DND-41 (cell line): Measurements from ENCODE around the gene ARHGAP21.

Experiments
- ATAC-seq: fragments of 200-7000 bp; cut with Tn5 transposase; 3 replicates; pipeline ENCODE4 v1.9.1; 2021; ENCODE audit warnings: low read depth; ENCODE audit not compliant: insufficient read depth
- DNase-seq: peaks from one replicate; pipeline ENCODE4 v3.0.0-alpha.2; 2020
- H2AFZ ChIP-seq: 2 replicates; pipeline ENCODE4 v1.6.0; 2012; ENCODE audit warnings: low read depth, low read length
- H3K27ac ChIP-seq: 2 replicates; pipeline ENCODE4 v1.5.1; 2012; ENCODE audit warnings: low read length, inconsistent platforms
- H3K27me3 ChIP-seq: fragments of 200-600 bp; sonication (generic); 2 replicates; pipeline ENCODE4 v1.6.0; 2012; ENCODE audit warnings: low read length, mild to moderate bottlenecking, inconsistent platforms; ENCODE audit not compliant: insufficient read depth, poor library complexity
- H3K36me3 ChIP-seq: 2 replicates; pipeline ENCODE4 v1.5.1; 2012; ENCODE audit warnings: low read length, inconsistent platforms; ENCODE audit not compliant: insufficient read depth
- H3K4me1 ChIP-seq: 2 replicates; pipeline ENCODE4 v1.5.1; 2012; ENCODE audit warnings: mild to moderate bottlenecking, low read length; ENCODE audit not compliant: insufficient read depth
- H3K4me2 ChIP-seq: 2 replicates; pipeline ENCODE4 v1.6.0; 2012; ENCODE audit warnings: mild to moderate bottlenecking, moderate library complexity, low read length, inconsistent platforms; ENCODE audit not compliant: insufficient read depth
- H3K4me3 ChIP-seq, 2 experiments: fragments of 200-600 bp in 1 of 2; shearing (Covaris generic) in 1 of 2; 2 replicates each; pipeline ENCODE4 v1.5.1; 2012 to 2016; ENCODE audit warnings: inconsistent platforms in 2 of 2, low read length in 2 of 2, mild to moderate bottlenecking in 2 of 2, low read depth in 1 of 2, moderate library complexity in 1 of 2
- H3K79me2 ChIP-seq: 2 replicates; pipeline ENCODE4 v1.6.0; 2012; ENCODE audit warnings: low read length, inconsistent platforms; ENCODE audit not compliant: insufficient read depth
- H3K9ac ChIP-seq: 2 replicates; pipeline ENCODE4 v1.6.0; 2012; ENCODE audit warnings: low read depth, mild to moderate bottlenecking, inconsistent platforms, low read length, moderate library complexity
- H3K9me3 ChIP-seq: 2 replicates; pipeline ENCODE4 v1.5.1; 2012; ENCODE audit warnings: low read length, moderate library complexity, mild to moderate bottlenecking, inconsistent platforms; ENCODE audit not compliant: insufficient read depth, severe bottlenecking
- H4K20me1 ChIP-seq: 2 replicates; pipeline ENCODE4 v1.6.0; 2012; ENCODE audit warnings: low read length; ENCODE audit not compliant: insufficient read depth
- CTCF ChIP-seq: IDR thresholded peaks from 2 replicates; pipeline ENCODE4 v1.5.1; 2012; ENCODE audit warnings: borderline replicate concordance, low read length, moderate library complexity, mild to moderate bottlenecking; ENCODE audit not compliant: poor library complexity, severe bottlenecking; ENCODE audit errors: extremely low read depth
- EZH2 ChIP-seq: IDR thresholded peaks from 3 replicates; pipeline ENCODE4 v1.6.1; 2012; ENCODE audit warnings: borderline replicate concordance, low read depth, mild to moderate bottlenecking, moderate library complexity, low read length, inconsistent platforms; ENCODE audit not compliant: severe bottlenecking

Gene ARHGAP21

GRCh38 chr10:24569828-24570657, 153.6 kb downstream of the ARHGAP21 start:
- H3K9me3 ChIP-seq = no peaks in the 10 kb centered on the region
- H3K36me3 ChIP-seq = no peaks in the 10 kb centered on the region
- no peaks in the 10 kb centered on the region for H3K79me2 ChIP-seq
- no peak overlapping the region for H2AFZ ChIP-seq
- H3K4me3 ChIP-seq = no peak overlapping the region
- no peaks in the 10 kb centered on the region for H4K20me1 ChIP-seq
- peaks cover 8% of the 10 kb centered on the region for H3K4me1 ChIP-seq
- ATAC-seq = no peak
- no peak overlapping the region for H3K9ac ChIP-seq
- H3K27me3 ChIP-seq = no peaks in the 10 kb centered on the region
- DNase-seq = no peak
- H3K27ac ChIP-seq = no peak overlapping the region
- TF ChIP-seq EZH2 (no peak), CTCF (no peak)
- no peak overlapping the region for H3K4me2 ChIP-seq

- no peak overlapping the region for H3K9ac ChIP-seq
- H3K36me3 ChIP-seq = no peaks in the 10 kb centered on the region
- no peaks in the 10 kb centered on the region for H4K20me1 ChIP-seq
- DNase-seq (no peak), ATAC-seq (no peak)
- H3K4me1 ChIP-seq = peaks cover 1% of the 10 kb centered on the region
- no peaks in the 10 kb centered on the region for H3K27me3 ChIP-seq
- H3K79me2 ChIP-seq = no peaks in the 10 kb centered on the region
- no peak overlapping the region for H3K4me3 ChIP-seq
- H3K27ac ChIP-seq = no peak overlapping the region
- H2AFZ ChIP-seq = no peak overlapping the region
- no peaks in the 10 kb centered on the region for H3K9me3 ChIP-seq
- no peak overlapping the region for H3K4me2 ChIP-seq
- TF ChIP-seq CTCF = no peak
Observed at GRCh38 chr10:24569330-24569796, 154.3 kb downstream of the ARHGAP21 start.

DNA sequence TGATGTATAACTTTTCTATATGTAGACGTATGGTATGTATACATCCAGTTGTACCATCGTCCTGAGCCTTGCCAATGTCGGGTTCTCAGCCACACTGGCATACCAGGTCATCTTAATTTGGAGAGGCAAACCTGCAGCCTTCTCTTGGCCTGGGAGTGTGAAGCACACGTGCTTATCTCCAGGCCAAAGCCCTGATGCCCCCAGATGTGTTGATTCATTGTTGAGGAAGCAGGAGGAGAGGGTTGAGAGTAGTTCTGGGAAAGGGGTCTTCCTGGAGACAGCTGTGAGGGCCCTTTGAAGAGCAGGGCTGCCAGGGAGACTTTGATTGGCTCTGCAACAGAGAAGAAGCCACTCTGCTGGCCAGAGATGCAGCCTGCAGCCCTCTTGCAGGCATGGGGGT, 155.6 kb downstream of the ARHGAP21 start:
- H3K27ac ChIP-seq = no peak overlapping the region
- H3K36me3 ChIP-seq = no peaks in the 10 kb centered on the region
- no peak overlapping the region for H3K9ac ChIP-seq
- no peaks in the 10 kb centered on the region for H3K79me2 ChIP-seq
- TF ChIP-seq EZH2 (no peak), CTCF (no peak)
- H3K4me2 ChIP-seq = no peak overlapping the region
- no peak overlapping the region for H2AFZ ChIP-seq
- H3K9me3 ChIP-seq = no peaks in the 10 kb centered on the region
- H3K4me3 ChIP-seq = no peak overlapping the region
- H4K20me1 ChIP-seq = no peaks in the 10 kb centered on the region
- ATAC-seq (no peak), DNase-seq (no peak)
- H3K4me1 ChIP-seq = no peaks in the 10 kb centered on the region
- no peaks in the 10 kb centered on the region for H3K27me3 ChIP-seq
